GM12878 (cell line): ENCODE results near the gene ARMC9. TPM values are rescaled to one million over a fixed set of nuclear protein-coding genes. Genes with fewer than 3 reads are reported as not detected.

ENCODE experiments used
- ATF7 ChIP-seq: fragments of 450-650 bp; IDR thresholded peaks from 2 replicates; pipeline ENCODE4 v1.6.1; 2016; ENCODE audit warnings: low read depth, mild to moderate bottlenecking
- BRCA1 ChIP-seq: IDR thresholded peaks from 2 replicates; pipeline ENCODE4 v1.6.1; 2011; ENCODE audit warnings: low read depth, low read length, improper control_type of control experiment
- CBX3 ChIP-seq: fragments of 200-600 bp; sonication (generic); IDR thresholded peaks from 2 replicates; pipeline ENCODE4 v1.6.1; 2016; ENCODE audit warnings: low read depth, borderline replicate concordance
- CHD2 ChIP-seq: IDR thresholded peaks from 2 replicates; pipeline ENCODE4 v1.6.1; 2011; ENCODE audit warnings: low read depth, low read length, improper control_type of control experiment, borderline replicate concordance
- CREM ChIP-seq: IDR thresholded peaks from 2 replicates; pipeline ENCODE4 v1.6.1; 2014; ENCODE audit warnings: antibody characterized with exemption, low read depth
- EED ChIP-seq: sonication (generic); IDR thresholded peaks from 2 replicates; pipeline ENCODE4 v1.6.1; 2016; ENCODE audit warnings: antibody characterized with exemption, low read depth
- EP300 ChIP-seq, 2 experiments: fragments of 150-350 bp in 1 of 2; IDR thresholded peaks; 2 replicates each; pipeline ENCODE4 v1.6.1; 2011 to 2012; ENCODE audit warnings: low read depth in 2 of 2, low read length in 2 of 2, borderline replicate concordance in 1 of 2, improper control_type of control experiment in 1 of 2, inconsistent platforms in 1 of 2; ENCODE audit not compliant: control insufficient read depth in 1 of 2
- FOS ChIP-seq: IDR thresholded peaks from 3 replicates; pipeline ENCODE4 v1.6.1; 2011; ENCODE audit warnings: borderline replicate concordance; ENCODE audit not compliant: insufficient read length; ENCODE audit errors: extremely low read depth
- IKZF1 ChIP-seq: fragments of 450-650 bp; conservative IDR thresholded peaks from 2 replicates; pipeline ENCODE4 v1.6.1; 2017; ENCODE audit warnings: antibody characterized with exemption, mild to moderate bottlenecking
- KDM1A ChIP-seq: fragments of 200-600 bp; sonication (generic); IDR thresholded peaks from 2 replicates; pipeline ENCODE4 v1.6.1; 2016; ENCODE audit warnings: borderline replicate concordance
- KLF5 ChIP-seq: fragments of 450-650 bp; IDR thresholded peaks from 2 replicates; pipeline ENCODE4 v1.6.1; 2014; ENCODE audit warnings: mild to moderate bottlenecking; ENCODE audit not compliant: partially characterized antibody
- NR2F1 ChIP-seq: fragments of 450-650 bp; conservative IDR thresholded peaks from 2 replicates; pipeline ENCODE4 v1.6.1; 2017; ENCODE audit warnings: mild to moderate bottlenecking
- NRF1 ChIP-seq: conservative IDR thresholded peaks from 2 replicates; pipeline ENCODE4 v1.6.1; 2011; ENCODE audit warnings: mild to moderate bottlenecking, low read depth, low read length, improper control_type of control experiment
- POLR2AphosphoS2 ChIP-seq: IDR thresholded peaks from 2 replicates; pipeline ENCODE4 v1.6.1; 2011; ENCODE audit warnings: low read depth, mild to moderate bottlenecking, low read length, improper control_type of control experiment, moderate library complexity
- RAD21 ChIP-seq: IDR thresholded peaks from 2 replicates; pipeline ENCODE4 v1.6.1; 2011; ENCODE audit warnings: mild to moderate bottlenecking, low read depth, low read length, moderate library complexity; ENCODE audit not compliant: insufficient read depth
- RAD51 ChIP-seq: fragments of 450-650 bp; IDR thresholded peaks from 2 replicates; pipeline ENCODE4 v1.6.1; 2016; ENCODE audit warnings: moderate library complexity, mild to moderate bottlenecking, inconsistent platforms
- SMAD1 ChIP-seq: fragments of 450-650 bp; IDR thresholded peaks from 2 replicates; pipeline ENCODE4 v1.6.1; 2018; ENCODE audit warnings: mild to moderate bottlenecking, low read depth; ENCODE audit not compliant: partially characterized antibody
- TCF12 ChIP-seq: IDR thresholded peaks from 2 replicates; pipeline ENCODE4 v1.6.1; 2011; ENCODE audit warnings: low read depth, mild to moderate bottlenecking, low read length
- ZBED1 ChIP-seq: IDR thresholded peaks from 2 replicates; pipeline ENCODE4 v1.6.1; 2016; ENCODE audit warnings: borderline replicate concordance
- ZNF384 ChIP-seq: IDR thresholded peaks from 2 replicates; pipeline ENCODE4 v1.6.1; 2012; ENCODE audit warnings: low read depth, mild to moderate bottlenecking, low read length, improper control_type of control experiment, borderline replicate concordance
- polyA plus RNA-seq, 11 experiments: library from polyadenylated mRNA; depleted of rRNA in 4 of 11; unstranded in 6 of 11; stranded (reverse) in 5 of 11; fragments of >200 nt; fragmentation: Nextera tagmentation in 4 of 11; fragmentation: Illumina TruSeq in 1 of 11; extraction: Ambion mirVana in 4 of 11; extraction: Trizol in 1 of 11; gene quantifications; 1 replicate in 1 of 11; 2 replicates in 10 of 11; pipeline versions ENCODE4 v1.2.1 to v1.2.3, GENCODE V29; 2011 to 2016; ENCODE audit warnings: inconsistent platforms in 2 of 11, missing spikeins in 2 of 11, low read depth in 1 of 11
- total RNA-seq, 4 experiments: library from RNA; depleted of rRNA in 3 of 4; stranded (reverse); fragments of >200 nt in 3 of 4; fragmentation: Illumina TruSeq in 1 of 4; extraction: Trizol in 1 of 4; gene quantifications; 2 replicates each; pipeline versions ENCODE4 v1.2.1 to v1.2.3, GENCODE V29; 2013 to 2021
- TF ChIP-seq, protein P1 (sequence below): IDR thresholded peaks from 2 replicates; pipeline ENCODE4 v1.6.1; 2011; ENCODE audit warnings: borderline replicate concordance, low read depth, mild to moderate bottlenecking, moderate library complexity, mixed read lengths, low read length; ENCODE audit not compliant: insufficient read depth; ENCODE audit errors: extremely low read length
- TF ChIP-seq, protein P2 (sequence below): fragments of 450-650 bp; IDR thresholded peaks from 2 replicates; pipeline ENCODE4 v1.6.1; 2017; ENCODE audit warnings: low read depth, mild to moderate bottlenecking, moderate library complexity
- TF ChIP-seq, protein P3 (sequence below): IDR thresholded peaks from 2 replicates; pipeline ENCODE4 v1.6.1; 2012; ENCODE audit warnings: low read length, inconsistent platforms
- TF ChIP-seq, protein P4 (sequence below): IDR thresholded peaks from 2 replicates; pipeline ENCODE4 v1.6.1; 2011; ENCODE audit warnings: borderline replicate concordance, low read depth, mild to moderate bottlenecking, moderate library complexity, low read length; ENCODE audit not compliant: insufficient read depth, poor library complexity, severe bottlenecking

Gene ARMC9
- total and polyA plus RNA-seq, 10 of the 15 experiments (the other 5 are each of a cell fraction or from before 2014, with no cell fraction given), result 3.8 to 21.8 (median 10.4) TPM

DNA sequence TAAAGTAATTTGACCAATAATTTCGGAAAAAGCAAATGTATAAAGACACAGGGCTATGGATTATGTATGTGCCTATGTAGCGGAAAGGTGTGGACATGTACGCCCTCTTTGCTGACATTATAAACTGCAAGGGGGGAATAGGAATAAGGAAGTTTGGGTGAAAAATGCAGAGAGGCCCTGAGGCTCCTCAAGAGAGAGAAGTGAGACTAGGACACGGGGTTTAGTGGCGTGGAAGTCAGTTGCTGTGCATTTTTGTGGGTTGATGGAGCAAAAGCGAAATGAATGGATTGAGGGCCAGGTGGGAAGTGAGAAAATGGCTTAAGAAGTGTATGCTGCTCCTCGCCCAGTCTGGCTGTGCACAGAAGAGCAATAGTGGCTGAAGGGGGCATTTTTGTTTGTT is 100.8 kb downstream of the ARMC9 start (continued):
- TF ChIP-seq, protein P1, sequence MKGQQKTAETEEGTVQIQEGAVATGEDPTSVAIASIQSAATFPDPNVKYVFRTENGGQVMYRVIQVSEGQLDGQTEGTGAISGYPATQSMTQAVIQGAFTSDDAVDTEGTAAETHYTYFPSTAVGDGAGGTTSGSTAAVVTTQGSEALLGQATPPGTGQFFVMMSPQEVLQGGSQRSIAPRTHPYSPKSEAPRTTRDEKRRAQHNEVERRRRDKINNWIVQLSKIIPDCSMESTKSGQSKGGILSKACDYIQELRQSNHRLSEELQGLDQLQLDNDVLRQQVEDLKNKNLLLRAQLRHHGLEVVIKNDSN, result no peak
- TF ChIP-seq RAD21 (no peak), EED (peak; percentile 66), BRCA1 (no peak), ZBED1 (no peak), EP300 (IDR thresholded peaks at IDR 0.05; ENCODE audit: borderline replicate concordance in 1 of 2, control insufficient read depth in 1 of 2, low read depth in 2 of 2, low read length in 2 of 2) (peak in 1 of 2 experiments; percentile 43; a peak in 1 of 4 replicates), CHD2 (no peak), NR2F1 (no peak), ATF7 (no peak), SMAD1 (no peak), NRF1 (no peak), KDM1A (no peak), FOS (no peak), CREM (no peak), POLR2AphosphoS2 (no peak), ZNF384 (no peak), RAD51 (no peak), KLF5 (no peak), TCF12 (0 out of 2 replicates have a peak, but pooled peaks have one; percentile 11), IKZF1 (peak; percentile 78), CBX3 (no peak)
- TF ChIP-seq, protein P2, sequence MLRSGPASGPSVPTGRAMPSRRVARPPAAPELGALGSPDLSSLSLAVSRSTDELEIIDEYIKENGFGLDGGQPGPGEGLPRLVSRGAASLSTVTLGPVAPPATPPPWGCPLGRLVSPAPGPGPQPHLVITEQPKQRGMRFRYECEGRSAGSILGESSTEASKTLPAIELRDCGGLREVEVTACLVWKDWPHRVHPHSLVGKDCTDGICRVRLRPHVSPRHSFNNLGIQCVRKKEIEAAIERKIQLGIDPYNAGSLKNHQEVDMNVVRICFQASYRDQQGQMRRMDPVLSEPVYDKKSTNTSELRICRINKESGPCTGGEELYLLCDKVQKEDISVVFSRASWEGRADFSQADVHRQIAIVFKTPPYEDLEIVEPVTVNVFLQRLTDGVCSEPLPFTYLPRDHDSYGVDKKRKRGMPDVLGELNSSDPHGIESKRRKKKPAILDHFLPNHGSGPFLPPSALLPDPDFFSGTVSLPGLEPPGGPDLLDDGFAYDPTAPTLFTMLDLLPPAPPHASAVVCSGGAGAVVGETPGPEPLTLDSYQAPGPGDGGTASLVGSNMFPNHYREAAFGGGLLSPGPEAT, result peak; percentile 63; the same call in 1 of the 2 replicates
- TF ChIP-seq, protein P3, sequence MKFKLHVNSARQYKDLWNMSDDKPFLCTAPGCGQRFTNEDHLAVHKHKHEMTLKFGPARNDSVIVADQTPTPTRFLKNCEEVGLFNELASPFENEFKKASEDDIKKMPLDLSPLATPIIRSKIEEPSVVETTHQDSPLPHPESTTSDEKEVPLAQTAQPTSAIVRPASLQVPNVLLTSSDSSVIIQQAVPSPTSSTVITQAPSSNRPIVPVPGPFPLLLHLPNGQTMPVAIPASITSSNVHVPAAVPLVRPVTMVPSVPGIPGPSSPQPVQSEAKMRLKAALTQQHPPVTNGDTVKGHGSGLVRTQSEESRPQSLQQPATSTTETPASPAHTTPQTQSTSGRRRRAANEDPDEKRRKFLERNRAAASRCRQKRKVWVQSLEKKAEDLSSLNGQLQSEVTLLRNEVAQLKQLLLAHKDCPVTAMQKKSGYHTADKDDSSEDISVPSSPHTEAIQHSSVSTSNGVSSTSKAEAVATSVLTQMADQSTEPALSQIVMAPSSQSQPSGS, result no peak
- TF ChIP-seq, protein P4, sequence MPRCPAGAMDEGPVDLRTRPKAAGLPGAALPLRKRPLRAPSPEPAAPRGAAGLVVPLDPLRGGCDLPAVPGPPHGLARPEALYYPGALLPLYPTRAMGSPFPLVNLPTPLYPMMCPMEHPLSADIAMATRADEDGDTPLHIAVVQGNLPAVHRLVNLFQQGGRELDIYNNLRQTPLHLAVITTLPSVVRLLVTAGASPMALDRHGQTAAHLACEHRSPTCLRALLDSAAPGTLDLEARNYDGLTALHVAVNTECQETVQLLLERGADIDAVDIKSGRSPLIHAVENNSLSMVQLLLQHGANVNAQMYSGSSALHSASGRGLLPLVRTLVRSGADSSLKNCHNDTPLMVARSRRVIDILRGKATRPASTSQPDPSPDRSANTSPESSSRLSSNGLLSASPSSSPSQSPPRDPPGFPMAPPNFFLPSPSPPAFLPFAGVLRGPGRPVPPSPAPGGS, result no peak
